HG03095 (cell line): ENCODE results near the gene ZNF574.
"Not testable (repeated sequence)": the region's sequence is repeated elsewhere in the genome, so short reads cannot be mapped to it uniquely, and the experiment has no call there.

Source experiments
- ATAC-seq: cut with Tn5 transposase; IDR thresholded peaks from one replicate; pipeline ENCODE4 v1.9.1; 2021; ENCODE audit warnings: moderate library complexity; ENCODE audit not compliant: unreplicated experiment

The ZNF574 gene

GRCh38 chr19:42098781-42099180 lies 22.8 kb downstream of the ZNF574 start:
- no peak for ATAC-seq

GRCh38 chr19:42099336-42099925 lies 23.5 kb downstream of the ZNF574 start:
- ATAC-seq, result no peak

- ATAC-seq, result not testable (repeated sequence)
Observed at GRCh38 chr19:42100241-42100640, 24.3 kb downstream of the ZNF574 start.

- ATAC-seq, result no peak
Observed at GRCh38 chr19:42102877-42103276, 26.9 kb downstream of the ZNF574 start.

GRCh38 chr19:42105368-42105767 lies 29.4 kb downstream of the ZNF574 start:
- ATAC-seq, result no peak

- ATAC-seq, result peak; percentile 61
Observed at GRCh38 chr19:42108527-42109389, 32.8 kb downstream of the ZNF574 start.

- no peak for ATAC-seq
Observed at GRCh38 chr19:42109896-42110295, 33.9 kb downstream of the ZNF574 start.

- ATAC-seq, result no peak
Observed at GRCh38 chr19:42110658-42111057, 34.7 kb downstream of the ZNF574 start.

GRCh38 chr19:42111384-42111783 lies 35.4 kb downstream of the ZNF574 start:
- no peak for ATAC-seq

- no peak for ATAC-seq
Observed at GRCh38 chr19:42111811-42112210, 35.8 kb downstream of the ZNF574 start.

- ATAC-seq, result no peak
Observed at GRCh38 chr19:42113641-42114348, 37.8 kb downstream of the ZNF574 start.

GRCh38 chr19:42114412-42114811 lies 38.4 kb downstream of the ZNF574 start:
- no peak for ATAC-seq

GRCh38 chr19:42115219-42115618 lies 39.3 kb downstream of the ZNF574 start:
- ATAC-seq, result no peak

GRCh38 chr19:42115705-42116104 lies 39.7 kb downstream of the ZNF574 start:
- no peak for ATAC-seq

- no peak for ATAC-seq
Observed at GRCh38 chr19:42116308-42117075, 40.5 kb downstream of the ZNF574 start.

GRCh38 chr19:42117076-42117475 lies 41.1 kb downstream of the ZNF574 start:
- ATAC-seq, result no peak

- ATAC-seq, result no peak
Observed at GRCh38 chr19:42120276-42120980, 44.5 kb downstream of the ZNF574 start.

GRCh38 chr19:42121036-42121621 lies 45.2 kb downstream of the ZNF574 start:
- ATAC-seq, result no peak

- ATAC-seq, result no peak
Observed at GRCh38 chr19:42121656-42122069, 45.7 kb downstream of the ZNF574 start.
